ENCODE measurements around the gene ZNF436.

GRCh38 chr1:23362218-23362713, 7.4 kb downstream of the ZNF436 start:
- TF ChIP-seq CTCF (IDR thresholded peaks at IDR 0.05) (no peak), POLR2A (IDR thresholded peaks at IDR 0.05) (no peak)
